ENCODE data around the gene HM13. TPM values are rescaled to one million over a fixed set of nuclear protein-coding genes. Genes with fewer than 3 reads are reported as not detected.

Gene HM13
- polyA plus RNA-seq, 1 donor (not counting 4 experiments of a cell fraction or from before 2014, with no cell fraction given), result 127 TPM

GRCh38 chr20:31475472-31476293 is 38.6 kb upstream of the HM13 start:
- Histone ChIP-seq H3K79me2 (ENCODE audit: control insufficient read depth, insufficient read depth, low read length) (no peaks in the 10 kb centered on the region), H2AFZ (ENCODE audit: control insufficient read depth, low read length) (no peak overlapping the region), H3K4me2 (ENCODE audit: control insufficient read depth, extremely low read depth, insufficient read depth, low read depth, low read length) (no peak overlapping the region), H3K27me3 (ENCODE audit: control insufficient read depth, extremely low read depth, insufficient read depth, low read length) (peaks cover 19% of the 10 kb centered on the region), H3K9ac (ENCODE audit: control insufficient read depth, extremely low read depth, insufficient read depth, low read length) (no peak overlapping the region), H3K4me1 (ENCODE audit: control insufficient read depth, extremely low read depth, insufficient read depth, low read length) (no peaks in the 10 kb centered on the region), H3K4me3 (ENCODE audit: control insufficient read depth in 2 of 3, extremely low read depth in 1 of 3, insufficient read depth in 2 of 3, low read depth in 1 of 3, low read length in 3 of 3) (no peak overlapping the region), H3K9me1 (ENCODE audit: control insufficient read depth, extremely low read depth, insufficient read depth, low read length) (no peaks in the 10 kb centered on the region), H3K36me3 (ENCODE audit: control insufficient read depth in 2 of 2, extremely low read depth in 1 of 2, insufficient read depth in 2 of 2, low read length in 2 of 2) (no peaks in the 10 kb centered on the region), H3K27ac (ENCODE audit: control insufficient read depth, insufficient read depth, low read length) (no peak overlapping the region), H4K20me1 (ENCODE audit: control insufficient read depth, extremely low read depth, insufficient read depth, low read length) (no peaks in the 10 kb centered on the region), H3K9me3 (ENCODE audit: control insufficient read depth, low read depth, low read length) (no peaks in the 10 kb centered on the region)
- dilution Hi-C loops (cut with MboI; ENCODE audit: extremely low pct_ligation_motif_present, low sequenced_read_pairs), result no loop called here
- TF ChIP-seq EZH2 (IDR thresholded peaks at IDR 0.05; ENCODE audit: low read length), result peak; percentile 79
- no peak for TF ChIP-seq CTCF (optimal IDR thresholded peaks at IDR 0.05 in 1 of 3, IDR thresholded peaks at IDR 0.05 in 1 of 3, conservative IDR thresholded peaks at IDR 0.05 in 1 of 3; ENCODE audit: extremely low read depth in 1 of 3, insufficient read depth in 2 of 3, low read length in 3 of 3)
- DNase-seq (ENCODE audit: low read depth, low spot score) (no peak), FAIRE-seq (no peak)

- Histone ChIP-seq H3K9ac (ENCODE audit: control insufficient read depth, extremely low read depth, insufficient read depth, low read length) (no peak overlapping the region), H3K4me1 (ENCODE audit: control insufficient read depth, extremely low read depth, insufficient read depth, low read length) (no peaks in the 10 kb centered on the region), H3K9me3 (ENCODE audit: control insufficient read depth, low read depth, low read length) (no peaks in the 10 kb centered on the region), H3K4me3 (ENCODE audit: control insufficient read depth in 2 of 3, extremely low read depth in 1 of 3, insufficient read depth in 2 of 3, low read depth in 1 of 3, low read length in 3 of 3) (no peak overlapping the region), H3K4me2 (ENCODE audit: control insufficient read depth, extremely low read depth, insufficient read depth, low read depth, low read length) (no peak overlapping the region), H3K27ac (ENCODE audit: control insufficient read depth, insufficient read depth, low read length) (no peak overlapping the region), H3K36me3 (ENCODE audit: control insufficient read depth in 2 of 2, extremely low read depth in 1 of 2, insufficient read depth in 2 of 2, low read length in 2 of 2) (no peaks in the 10 kb centered on the region), H4K20me1 (ENCODE audit: control insufficient read depth, extremely low read depth, insufficient read depth, low read length) (no peaks in the 10 kb centered on the region), H3K9me1 (ENCODE audit: control insufficient read depth, extremely low read depth, insufficient read depth, low read length) (no peaks in the 10 kb centered on the region), H2AFZ (ENCODE audit: control insufficient read depth, low read length) (no peak overlapping the region), H3K79me2 (ENCODE audit: control insufficient read depth, insufficient read depth, low read length) (no peaks in the 10 kb centered on the region), H3K27me3 (ENCODE audit: control insufficient read depth, extremely low read depth, insufficient read depth, low read length) (peaks cover 19% of the 10 kb centered on the region)
- dilution Hi-C loops (cut with MboI; ENCODE audit: extremely low pct_ligation_motif_present, low sequenced_read_pairs), result no loop called here
- DNase-seq (ENCODE audit: low read depth, low spot score), result no peak
- no peak for FAIRE-seq
- TF ChIP-seq EZH2 (IDR thresholded peaks at IDR 0.05; ENCODE audit: low read length), result no peak
- no peak for TF ChIP-seq CTCF (optimal IDR thresholded peaks at IDR 0.05 in 1 of 3, IDR thresholded peaks at IDR 0.05 in 1 of 3, conservative IDR thresholded peaks at IDR 0.05 in 1 of 3; ENCODE audit: extremely low read depth in 1 of 3, insufficient read depth in 2 of 3, low read length in 3 of 3)
These were observed 38.0 kb upstream of the HM13 start for GRCh38 chr20:31476294-31476585.
